ENCODE data around the gene ADAMTSL1. TPM values are rescaled to one million over a fixed set of nuclear protein-coding genes. Genes with fewer than 3 reads are reported as not detected.

The ADAMTSL1 gene
- total RNA-seq, 1 experiment from 2014 or later = 1.2 TPM

DNA sequence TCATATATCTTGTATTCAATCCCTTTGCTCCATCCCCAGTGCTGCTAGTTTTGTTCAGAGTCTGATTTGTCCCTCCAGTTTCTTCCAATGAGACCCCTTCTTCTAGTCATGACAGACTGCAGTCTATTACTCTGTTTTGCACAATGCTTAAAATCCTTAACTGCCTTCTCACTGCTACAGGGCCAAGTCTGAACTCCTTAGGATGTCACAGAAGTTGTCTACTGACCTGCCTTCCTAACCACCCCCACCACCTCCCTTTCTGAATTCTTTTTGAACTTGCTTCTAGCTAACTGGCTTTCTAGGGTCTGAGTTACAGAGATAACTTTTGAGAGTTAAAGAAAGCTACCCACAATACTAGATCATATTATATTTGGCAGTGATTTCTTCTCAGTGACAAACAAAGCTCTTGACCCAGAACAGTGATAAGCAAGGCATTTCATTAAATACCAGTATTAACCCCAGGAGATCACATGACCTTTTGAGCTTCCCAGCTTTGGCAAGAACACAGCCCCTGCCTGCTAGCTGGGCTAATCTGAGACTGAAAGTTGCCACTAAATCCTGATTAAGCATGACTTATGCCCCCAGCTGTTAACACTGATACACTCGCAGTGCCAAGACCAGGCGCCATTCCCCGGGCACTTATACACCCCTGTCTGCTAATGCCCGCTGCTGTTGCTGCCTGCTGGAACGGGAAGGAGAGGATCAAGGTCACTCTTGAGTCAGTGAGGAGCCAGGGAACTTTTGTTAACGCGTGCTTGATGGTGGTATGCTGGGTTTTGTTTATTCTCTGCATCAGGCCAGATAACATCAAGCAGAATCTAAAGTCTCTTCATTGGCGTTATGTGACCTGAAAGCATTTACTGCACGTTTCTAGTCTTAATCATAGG, 36.4 kb upstream of the ADAMTSL1 start:
- no peak overlapping the region for H2BK120ac ChIP-seq (ENCODE audit: low read depth, low read length, poor library complexity, severe bottlenecking)
- no peak overlapping the region for H2AK5ac ChIP-seq (ENCODE audit: insufficient read length, low read length)
- H3K27ac Mint-ChIP-seq = no peak overlapping the region; a peak in 1 of 7 replicates
- no peak overlapping the region for H4K8ac ChIP-seq (replicated peaks; ENCODE audit: insufficient read length, low read depth, low read length)
- DNase-seq = no peak
- H3K14ac ChIP-seq (ENCODE audit: insufficient read depth, low read length) = no peak overlapping the region
- H3K36me3 Mint-ChIP-seq (ENCODE audit: insufficient read depth in 1 of 3, low read depth in 3 of 3) = no peaks in the 10 kb centered on the region
- no peak overlapping the region for H3K9ac ChIP-seq (ENCODE audit: extremely low read depth, insufficient read length, low read length)
- H2BK12ac ChIP-seq (ENCODE audit: insufficient read length, low read depth, low read length) = no peak overlapping the region
- no peak overlapping the region for H3T11ph ChIP-seq (ENCODE audit: low read length)
- no peaks in the 10 kb centered on the region for H3K79me2 ChIP-seq (ENCODE audit: insufficient read depth, low read length)
- H3K4me2 ChIP-seq (ENCODE audit: insufficient read depth, insufficient read length, low read length) = no peak overlapping the region
- no CpG with 5 or more reads among the region's 9 CpGs for WGBS (ENCODE audit: extremely low coverage, insufficient read length, low lambda C conversion rate)
- H3K27me3 ChIP-seq (ENCODE audit: insufficient read depth, low read length) = no peaks in the 10 kb centered on the region
- H4K20me1 ChIP-seq (ENCODE audit: control insufficient read depth, insufficient read depth, insufficient read length) = no peaks in the 10 kb centered on the region
- no peaks in the 10 kb centered on the region for H3K9me3 ChIP-seq (ENCODE audit: control insufficient read depth, low read depth, low read length)
- TF ChIP-seq, protein P1, sequence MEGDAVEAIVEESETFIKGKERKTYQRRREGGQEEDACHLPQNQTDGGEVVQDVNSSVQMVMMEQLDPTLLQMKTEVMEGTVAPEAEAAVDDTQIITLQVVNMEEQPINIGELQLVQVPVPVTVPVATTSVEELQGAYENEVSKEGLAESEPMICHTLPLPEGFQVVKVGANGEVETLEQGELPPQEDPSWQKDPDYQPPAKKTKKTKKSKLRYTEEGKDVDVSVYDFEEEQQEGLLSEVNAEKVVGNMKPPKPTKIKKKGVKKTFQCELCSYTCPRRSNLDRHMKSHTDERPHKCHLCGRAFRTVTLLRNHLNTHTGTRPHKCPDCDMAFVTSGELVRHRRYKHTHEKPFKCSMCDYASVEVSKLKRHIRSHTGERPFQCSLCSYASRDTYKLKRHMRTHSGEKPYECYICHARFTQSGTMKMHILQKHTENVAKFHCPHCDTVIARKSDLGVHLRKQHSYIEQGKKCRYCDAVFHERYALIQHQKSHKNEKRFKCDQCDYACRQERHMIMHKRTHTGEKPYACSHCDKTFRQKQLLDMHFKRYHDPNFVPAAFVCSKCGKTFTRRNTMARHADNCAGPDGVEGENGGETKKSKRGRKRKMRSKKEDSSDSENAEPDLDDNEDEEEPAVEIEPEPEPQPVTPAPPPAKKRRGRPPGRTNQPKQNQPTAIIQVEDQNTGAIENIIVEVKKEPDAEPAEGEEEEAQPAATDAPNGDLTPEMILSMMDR (conservative IDR thresholded peaks at IDR 0.05) = no peak
- no peak overlapping the region for H3K56ac ChIP-seq (ENCODE audit: insufficient read length, low read depth, low read length)
- no peak overlapping the region for H2AFZ ChIP-seq (ENCODE audit: low read length)
- H3K9me3 Mint-ChIP-seq = no peaks in the 10 kb centered on the region
- H3K79me1 ChIP-seq (ENCODE audit: insufficient read depth, low read depth, low read length, poor library complexity, severe bottlenecking) = no peaks in the 10 kb centered on the region
- H4K5ac ChIP-seq (ENCODE audit: insufficient read length, low read depth, low read length) = no peak overlapping the region
- no peak overlapping the region for H3K27ac ChIP-seq (ENCODE audit: insufficient read length, low read depth, low read length)
- no peak overlapping the region for H3K18ac ChIP-seq (ENCODE audit: insufficient read length, low read depth, low read length)
- no peak overlapping the region for H2BK15ac ChIP-seq (ENCODE audit: low read depth, low read length)
- no peak overlapping the region for H4K91ac ChIP-seq (ENCODE audit: insufficient read length, low read depth, low read length)
- H3K4ac ChIP-seq (ENCODE audit: low read depth, low read length) = no peak overlapping the region
- H3K23me2 ChIP-seq (ENCODE audit: insufficient read length, low read depth, low read length, poor library complexity, severe bottlenecking) = no peaks in the 10 kb centered on the region
- H3K27me3 Mint-ChIP-seq (ENCODE audit: low read depth) = peaks cover 24% of the 10 kb centered on the region
- no peak overlapping the region for H2BK20ac ChIP-seq (ENCODE audit: low read depth, low read length, poor library complexity, severe bottlenecking)
- no peak overlapping the region for H3K23ac ChIP-seq (ENCODE audit: insufficient read length, low read depth, low read length)
- H2BK5ac ChIP-seq (ENCODE audit: insufficient read length, low read length) = no peak overlapping the region
- H3K4me1 ChIP-seq (ENCODE audit: insufficient read depth, low read length) = no peaks in the 10 kb centered on the region
- peaks cover 15 to 17% of the 10 kb centered on the region in 2 experiments for H3K4me1 Mint-ChIP-seq
- peak overlapping the region in 1 of 2 experiments; percentile 57; a peak in 3 of 5 replicates for H3K4me3 Mint-ChIP-seq

All from H9 (cell line).